ENCODE measurements around the gene IL9R.

GRCh38 chrX:155956099-155956498 is 41.4 kb upstream of the IL9R start:
- TF ChIP-seq, protein P1, sequence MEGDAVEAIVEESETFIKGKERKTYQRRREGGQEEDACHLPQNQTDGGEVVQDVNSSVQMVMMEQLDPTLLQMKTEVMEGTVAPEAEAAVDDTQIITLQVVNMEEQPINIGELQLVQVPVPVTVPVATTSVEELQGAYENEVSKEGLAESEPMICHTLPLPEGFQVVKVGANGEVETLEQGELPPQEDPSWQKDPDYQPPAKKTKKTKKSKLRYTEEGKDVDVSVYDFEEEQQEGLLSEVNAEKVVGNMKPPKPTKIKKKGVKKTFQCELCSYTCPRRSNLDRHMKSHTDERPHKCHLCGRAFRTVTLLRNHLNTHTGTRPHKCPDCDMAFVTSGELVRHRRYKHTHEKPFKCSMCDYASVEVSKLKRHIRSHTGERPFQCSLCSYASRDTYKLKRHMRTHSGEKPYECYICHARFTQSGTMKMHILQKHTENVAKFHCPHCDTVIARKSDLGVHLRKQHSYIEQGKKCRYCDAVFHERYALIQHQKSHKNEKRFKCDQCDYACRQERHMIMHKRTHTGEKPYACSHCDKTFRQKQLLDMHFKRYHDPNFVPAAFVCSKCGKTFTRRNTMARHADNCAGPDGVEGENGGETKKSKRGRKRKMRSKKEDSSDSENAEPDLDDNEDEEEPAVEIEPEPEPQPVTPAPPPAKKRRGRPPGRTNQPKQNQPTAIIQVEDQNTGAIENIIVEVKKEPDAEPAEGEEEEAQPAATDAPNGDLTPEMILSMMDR (IDR thresholded peaks at IDR 0.05) = no peak
- TF ChIP-seq POLR2AphosphoS5 (IDR thresholded peaks at IDR 0.05; ENCODE audit: insufficient read depth in 1 of 2, low read depth in 1 of 2) = no peak
- TF ChIP-seq POLR2A (IDR thresholded peaks at IDR 0.05) = no peak
